DMS79 (cell line): Measurements from ENCODE around the gene GTF3C6.
A peak's percentile ranks its signal among the peaks of the same experiment; 100 is the strongest.
"Not testable (repeated sequence)": the region's sequence is repeated elsewhere in the genome, so short reads cannot be mapped to it uniquely, and the experiment has no call there.

Source experiments
- DNase-seq: peaks from one replicate; lab custom pipeline; 2025; lab: John Stamatoyannopoulos, UW

GTF3C6 gene

GRCh38 chr6:110979565-110980101, 21.1 kb downstream of the GTF3C6 start:
- DNase-seq, result no peak

- DNase-seq, result no peak
Measured at GRCh38 chr6:110980227-110980626, 21.7 kb downstream of the GTF3C6 start.

- no peak for DNase-seq
Measured at GRCh38 chr6:110980648-110981047, 22.1 kb downstream of the GTF3C6 start.

- no peak for DNase-seq
Measured at GRCh38 chr6:110981202-110981600, 22.7 kb downstream of the GTF3C6 start.

- no peak for DNase-seq
Measured at GRCh38 chr6:110990840-110991576, 32.5 kb downstream of the GTF3C6 start.

GRCh38 chr6:110996691-110997090, 38.2 kb downstream of the GTF3C6 start:
- no peak for DNase-seq

GRCh38 chr6:110999634-111000270, 41.2 kb downstream of the GTF3C6 start:
- peak; percentile 14 for DNase-seq

GRCh38 chr6:111002350-111002749, 43.8 kb downstream of the GTF3C6 start:
- no peak for DNase-seq

GRCh38 chr6:111011360-111012142, 53.0 kb downstream of the GTF3C6 start:
- DNase-seq, result no peak

- no peak for DNase-seq
Measured at GRCh38 chr6:111012143-111012452, 53.6 kb downstream of the GTF3C6 start.

GRCh38 chr6:111012520-111012919, 54.0 kb downstream of the GTF3C6 start:
- DNase-seq, result not testable (repeated sequence)

GRCh38 chr6:111013144-111013915, 54.8 kb downstream of the GTF3C6 start:
- DNase-seq, result no peak

GRCh38 chr6:111015389-111016124, 57.1 kb downstream of the GTF3C6 start:
- DNase-seq, result no peak

- not testable (repeated sequence) for DNase-seq
Measured at GRCh38 chr6:111017241-111017640, 58.7 kb downstream of the GTF3C6 start.
